CD4-positive, alpha-beta T cell treated with Interleukin-6 for 4 hours (primary cell): ENCODE data around the gene RNF31.

Source experiments
- DNase-seq: peaks from one replicate; pipeline ENCODE4 v3.0.0-alpha.2; 2020; ENCODE audit warnings: mixed read lengths

Gene RNF31

DNA sequence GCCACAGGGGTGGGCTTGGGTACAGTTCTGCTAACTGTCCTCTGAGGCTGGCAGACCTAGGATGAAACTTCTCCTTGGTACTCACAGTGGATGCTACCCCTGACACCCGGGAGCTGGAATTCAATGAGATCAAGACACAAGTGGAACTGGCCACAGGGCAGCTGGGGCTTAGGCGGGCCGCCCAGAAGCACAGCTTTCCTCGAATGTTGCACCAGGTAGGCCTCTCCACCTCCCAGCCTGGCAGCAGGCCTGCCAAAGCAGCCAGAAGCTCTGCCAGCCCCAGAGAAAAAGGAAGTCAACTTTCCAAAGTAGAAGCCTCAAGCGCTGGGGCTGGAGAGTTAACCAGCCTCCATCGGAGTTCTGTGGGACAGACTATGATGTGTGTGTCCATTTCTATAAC is 30.1 kb upstream of the RNF31 start:
- DNase-seq: no peak

GRCh38 chr14:24119691-24120090 is 27.6 kb upstream of the RNF31 start:
- DNase-seq: no peak

- no peak for DNase-seq
Measured at GRCh38 chr14:24121210-24121609, 26.1 kb upstream of the RNF31 start.

GRCh38 chr14:24122416-24122815 is 24.9 kb upstream of the RNF31 start:
- no peak for DNase-seq

GRCh38 chr14:24122898-24123297 is 24.4 kb upstream of the RNF31 start:
- no peak for DNase-seq

DNA sequence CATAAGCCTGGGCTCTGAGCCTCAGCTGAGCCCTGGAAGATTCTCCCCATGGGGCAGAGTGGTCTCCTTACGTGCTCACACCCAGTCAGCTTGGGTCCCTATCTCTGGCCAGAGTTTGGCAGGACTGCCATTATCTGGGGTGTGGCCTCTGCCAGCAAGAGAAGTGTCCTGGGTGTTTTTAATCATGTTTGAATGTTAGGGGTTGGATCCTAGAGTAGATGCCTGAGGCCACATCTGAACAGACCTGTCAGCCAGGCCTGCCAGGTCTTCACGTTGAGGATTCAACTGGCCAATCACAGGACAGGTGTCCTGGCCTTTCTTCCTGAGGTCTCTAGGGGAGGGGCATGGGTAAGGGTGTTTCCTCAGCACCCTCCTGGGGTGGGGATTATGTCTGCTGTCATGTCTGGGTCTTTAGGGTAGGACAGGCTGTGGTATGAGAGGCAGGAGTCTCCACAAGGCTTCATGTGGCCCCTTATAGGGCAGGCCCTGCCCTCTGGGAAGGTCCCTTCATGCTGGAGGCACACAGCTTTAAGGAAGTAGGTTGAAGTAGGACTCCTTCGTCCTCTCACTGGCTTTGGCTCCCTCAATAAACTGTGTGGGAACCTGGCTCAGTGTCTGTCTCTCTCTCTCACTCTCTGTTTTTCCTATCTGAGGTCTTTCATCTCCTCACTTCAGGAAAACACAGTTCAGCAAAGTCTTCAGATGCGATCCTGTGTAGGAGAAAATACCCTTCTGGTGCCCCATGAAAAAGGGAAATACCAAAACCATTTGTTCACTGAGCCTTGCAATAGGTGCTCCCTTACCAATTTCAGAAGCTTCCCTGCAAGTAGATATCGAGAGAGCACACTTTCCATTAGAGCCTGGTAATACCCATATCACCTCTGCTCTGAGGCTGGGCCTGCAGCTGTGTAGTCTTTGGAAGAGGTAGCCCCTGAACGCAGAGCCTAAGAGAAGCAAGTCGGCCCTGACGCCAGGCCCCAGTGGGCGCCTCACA is 23.6 kb upstream of the RNF31 start:
- no peak for DNase-seq

GRCh38 chr14:24126939-24127338 is 20.4 kb upstream of the RNF31 start:
- DNase-seq: no peak

DNA sequence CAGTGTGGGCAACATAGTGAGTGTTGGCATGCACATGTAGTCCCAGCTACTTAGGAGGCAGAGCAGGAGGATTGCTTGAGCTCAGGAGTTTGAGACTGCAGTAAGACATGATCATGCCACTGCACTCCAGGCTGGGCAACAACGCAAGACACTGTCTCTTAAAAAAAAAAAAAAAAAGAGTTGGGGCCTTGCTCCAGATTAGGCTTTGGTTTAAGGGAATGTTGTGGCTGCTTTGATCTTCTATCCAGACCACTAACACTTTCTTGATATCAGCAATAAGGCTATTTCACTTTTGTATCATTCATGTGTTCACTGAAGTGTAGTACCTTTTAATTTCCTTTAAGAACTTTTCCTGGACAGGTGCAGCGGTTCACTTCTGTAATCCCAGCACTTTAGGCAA is 19.6 kb upstream of the RNF31 start:
- DNase-seq: no peak

GRCh38 chr14:24129410-24129998 is 17.8 kb upstream of the RNF31 start:
- DNase-seq: no peak

- DNase-seq: no peak
Measured at GRCh38 chr14:24130380-24130716, 16.9 kb upstream of the RNF31 start, which contains the start of gene FITM1. Gene FITM1, plus strand, starts transcription at chr14:24130659. Its CDS starts 905 bp downstream, at chr14:24131564.

GRCh38 chr14:24130717-24131548 is 16.4 kb upstream of the RNF31 start:
- DNase-seq: no peak

DNA sequence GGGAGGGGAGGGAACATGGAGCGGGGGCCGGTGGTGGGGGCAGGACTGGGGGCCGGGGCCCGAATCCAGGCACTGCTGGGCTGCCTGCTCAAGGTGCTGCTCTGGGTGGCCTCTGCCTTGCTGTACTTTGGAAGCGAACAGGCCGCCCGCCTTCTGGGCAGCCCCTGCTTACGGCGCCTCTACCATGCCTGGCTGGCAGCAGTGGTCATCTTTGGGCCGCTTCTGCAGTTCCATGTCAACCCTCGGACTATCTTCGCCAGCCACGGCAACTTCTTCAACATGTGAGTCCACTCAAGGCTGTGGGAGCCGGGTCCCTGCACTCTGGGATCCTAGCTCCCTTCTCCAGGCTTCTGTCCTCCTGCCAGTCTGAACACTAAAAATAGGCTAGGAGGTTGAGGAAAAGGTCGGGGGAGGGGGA is 15.7 kb upstream of the RNF31 start:
- DNase-seq: no peak

- peak; percentile 70 for DNase-seq
Measured at GRCh38 chr14:24132061-24132685, 15.1 kb upstream of the RNF31 start.

DNA sequence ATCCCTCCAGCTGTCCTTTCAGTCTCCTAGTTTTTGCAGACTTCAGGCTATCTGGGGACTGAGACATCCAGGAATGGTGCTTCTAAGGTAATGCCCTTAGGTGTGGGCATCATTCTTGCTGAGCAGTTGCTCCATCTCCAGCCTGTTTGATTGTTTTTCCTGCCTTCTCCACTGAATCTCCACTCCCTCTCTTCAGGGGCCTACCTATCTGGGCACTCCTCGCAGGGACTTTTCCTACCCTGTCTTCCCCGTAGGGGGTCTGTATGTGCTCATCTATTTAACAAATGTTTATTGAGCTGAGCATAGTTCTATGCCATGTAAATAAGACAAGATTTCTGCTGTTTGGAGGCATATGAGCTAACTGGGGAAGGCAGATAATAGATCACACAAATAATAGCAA is 14.3 kb upstream of the RNF31 start:
- DNase-seq: no peak

GRCh38 chr14:24133735-24134134 is 13.6 kb upstream of the RNF31 start:
- DNase-seq: no peak

DNA sequence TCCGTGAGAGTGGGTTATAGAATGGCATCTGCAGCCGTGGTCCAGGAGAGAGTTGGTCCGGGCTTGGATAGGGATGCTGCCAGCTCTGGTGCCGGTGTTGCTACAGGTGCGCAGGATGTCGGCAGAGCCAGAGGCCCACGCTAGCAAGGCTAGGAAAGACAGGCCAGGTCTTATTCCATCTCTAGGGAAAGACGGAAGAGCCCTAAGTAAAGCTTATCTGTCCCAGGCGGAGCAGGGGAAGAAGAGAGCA is 11.8 kb upstream of the RNF31 start:
- no peak for DNase-seq

GRCh38 chr14:24135834-24136683 is 11.2 kb upstream of the RNF31 start, which contains the start of gene PSME1:
Gene PSME1, plus strand, starts transcription at chr14:24136194. Its CDS starts 69 bp downstream, at chr14:24136263.
- DNase-seq: peak; percentile 94

DNA sequence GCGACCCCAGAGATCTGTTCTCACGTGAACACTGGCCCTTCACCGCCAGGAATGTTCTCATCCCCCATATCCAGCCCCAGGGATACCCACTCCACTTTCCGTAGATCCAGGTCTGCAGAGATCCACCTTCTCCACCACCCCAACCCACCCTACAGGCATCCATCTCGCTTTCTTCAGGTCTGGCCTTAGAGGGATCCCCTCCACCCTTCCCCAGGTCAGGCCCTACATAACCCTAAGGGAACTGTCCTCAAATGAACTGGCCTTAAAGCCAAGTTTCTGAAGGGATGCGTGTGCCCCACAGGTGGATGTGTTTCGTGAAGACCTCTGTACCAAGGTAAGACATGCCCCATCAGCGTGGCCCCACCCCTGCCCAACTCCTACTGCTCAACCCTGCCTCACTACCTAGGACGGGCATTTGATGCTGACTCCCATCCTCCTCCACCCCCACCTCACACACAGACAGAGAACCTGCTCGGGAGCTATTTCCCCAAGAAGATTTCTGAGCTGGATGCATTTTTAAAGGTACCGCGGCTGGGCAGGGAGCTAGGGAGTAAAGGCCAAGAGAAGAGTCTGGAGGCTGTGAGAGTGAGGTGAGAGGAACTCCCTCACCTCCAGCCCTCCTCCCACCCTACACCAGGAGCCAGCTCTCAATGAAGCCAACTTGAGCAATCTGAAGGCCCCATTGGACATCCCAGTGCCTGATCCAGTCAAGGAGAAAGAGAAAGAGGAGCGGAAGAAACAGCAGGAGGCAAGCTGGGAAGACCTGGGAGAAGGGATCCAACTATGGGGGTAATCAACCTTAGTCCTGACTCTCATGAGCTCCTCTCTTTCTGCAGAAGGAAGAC is 10.4 kb upstream of the RNF31 start:
- DNase-seq: peak; percentile 25

DNA sequence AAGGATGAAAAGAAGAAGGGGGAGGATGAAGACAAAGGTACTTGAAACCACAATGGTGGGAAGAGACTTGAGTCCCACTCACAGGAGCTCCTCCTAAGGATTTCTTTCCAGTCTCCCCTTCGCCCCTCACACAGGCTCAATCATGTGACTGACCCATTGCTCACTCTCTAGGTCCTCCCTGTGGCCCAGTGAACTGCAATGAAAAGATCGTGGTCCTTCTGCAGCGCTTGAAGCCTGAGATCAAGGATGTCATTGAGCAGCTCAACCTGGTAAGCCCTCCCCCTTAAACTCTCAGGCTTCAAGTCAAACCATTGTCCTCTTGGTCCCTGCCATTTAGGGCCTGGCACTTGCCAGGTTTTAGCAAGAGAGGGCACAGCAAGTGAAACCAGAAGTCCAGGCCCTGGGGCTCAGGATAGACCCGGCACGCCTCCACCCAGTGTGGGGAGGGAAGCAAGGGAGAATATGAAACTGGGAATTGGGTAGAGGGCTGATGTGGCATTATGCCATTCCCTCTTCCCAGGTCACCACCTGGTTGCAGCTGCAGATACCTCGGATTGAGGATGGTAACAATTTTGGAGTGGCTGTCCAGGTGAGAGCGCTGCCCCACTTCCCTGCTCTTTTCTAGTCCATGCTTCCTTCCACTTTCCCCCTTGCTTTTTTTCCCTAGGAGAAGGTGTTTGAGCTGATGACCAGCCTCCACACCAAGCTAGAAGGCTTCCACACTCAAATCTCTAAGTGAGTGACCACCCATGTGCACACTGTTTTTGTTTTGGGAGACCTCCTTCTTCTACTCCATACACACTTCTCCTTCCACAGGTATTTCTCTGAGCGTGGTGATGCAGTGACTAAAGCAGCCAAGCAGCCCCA is 9.5 kb upstream of the RNF31 start:
- no peak for DNase-seq
